K562 (cell line): ENCODE measurements around the gene CHST15. TPM values are rescaled to one million over a fixed set of nuclear protein-coding genes. Genes with fewer than 3 reads are reported as not detected.

ENCODE experiments used
- ATAC-seq: fragments of 200-7000 bp; cut with Tn5 transposase; 3 replicates; pipeline ENCODE4 v1.9.1; 2020; ENCODE audit warnings: moderate library complexity
- BruUV-seq: library from RNA; stranded (reverse); fragments of 400-500 nt; replicated peaks from 2 replicates; lab custom pipeline; 2021; lab: Mats Ljungman, UMichigan
- CTCF ChIA-PET: fragments of 300-600 bp; formaldehyde crosslinking; extraction: SDS; loops from one replicate; lab custom pipeline; 2021; ENCODE audit warnings: low intra/inter-chr PET ratio; lab: Yijun Ruan, JAX
- POLR2A ChIA-PET: fragments of 300-600, 350-650 bp; sonication (Branson Sonifier 250); formaldehyde crosslinking; extraction: SDS; loops from one replicate; lab custom pipeline; 2021; ENCODE audit warnings: antibody characterized with exemption, inconsistent platforms; lab: Yijun Ruan, JAX
- DNase-seq, 4 experiments: peaks; one replicate each; pipeline versions ENCODE4 v3.0.0 to v3.0.0-alpha.2; 2011 to 2018; ENCODE audit warnings: low spot score in 3 of 4, mixed read lengths in 3 of 4; ENCODE audit errors: extremely low read depth in 1 of 4
- FAIRE-seq: peaks from 2 replicates; lab custom pipeline; 2011; peaks lifted over from hg19 to GRCh38; lab: Jason Lieb, UNC
- H2AFZ ChIP-seq: 2 replicates; pipeline ENCODE4 v1.6.0; 2011; ENCODE audit warnings: low read depth, low read length, control low read depth, inconsistent platforms
- H3K27ac ChIP-seq: fragments of 200-600 bp; 3 replicates; pipeline ENCODE4 v1.8.0; 2011; ENCODE audit warnings: low read depth, mild to moderate bottlenecking, control low read depth, inconsistent platforms, low read length, moderate library complexity, mixed read lengths; ENCODE audit errors: extremely low read depth
- H3K27me3 ChIP-seq, 2 experiments: fragments of 300-600 bp in 1 of 2; 2 replicates in 1 of 2; 3 replicates in 1 of 2; pipeline versions ENCODE4 v1.6.0 to v1.8.0; 2011; ENCODE audit warnings: inconsistent platforms in 2 of 2, low read length in 2 of 2, mild to moderate bottlenecking in 1 of 2, mixed read lengths in 1 of 2, moderate library complexity in 1 of 2; ENCODE audit not compliant: control insufficient read depth in 2 of 2, insufficient read depth in 2 of 2
- H3K36me3 ChIP-seq: fragments of 300-600 bp; 3 replicates; pipeline ENCODE4 v1.8.0; 2011; ENCODE audit warnings: mild to moderate bottlenecking, low read length, inconsistent platforms; ENCODE audit not compliant: control insufficient read depth, insufficient read depth
- H3K4me1 ChIP-seq, 2 experiments: fragments of 200-600 bp in 1 of 2; replicated peaks in 1 of 2; 2 replicates in 1 of 2; 3 replicates in 1 of 2; pipeline versions ENCODE4 v1.5.1 to v1.8.0; 2011; ENCODE audit warnings: inconsistent platforms in 2 of 2, low read length in 2 of 2, mild to moderate bottlenecking in 1 of 2, mixed read lengths in 1 of 2, moderate library complexity in 1 of 2; ENCODE audit not compliant: control insufficient read depth in 2 of 2, insufficient read depth in 2 of 2
- H3K4me2 ChIP-seq: 2 replicates; pipeline ENCODE4 v1.6.1; 2011; ENCODE audit warnings: low read length, control low read depth, inconsistent platforms, mixed read lengths; ENCODE audit not compliant: insufficient read depth
- H3K4me3 ChIP-seq: fragments of 200-600 bp; sonication (generic), shearing (Covaris generic); 2 replicates; pipeline ENCODE4 v1.5.1; 2016; ENCODE audit warnings: control low read depth, inconsistent platforms
- H3K79me2 ChIP-seq: fragments of 200-600 bp; 3 replicates; pipeline ENCODE4 v1.8.0; 2011; ENCODE audit warnings: low read length, inconsistent platforms; ENCODE audit not compliant: control insufficient read depth, insufficient read depth
- H3K9ac ChIP-seq, 2 experiments: 2 replicates each; pipeline versions ENCODE4 v1.6.0 to v1.6.1; 2011; ENCODE audit warnings: low read depth in 2 of 2, low read length in 2 of 2, control low read depth in 1 of 2, inconsistent platforms in 1 of 2, mild to moderate bottlenecking in 1 of 2, mixed read lengths in 1 of 2; ENCODE audit not compliant: insufficient read depth in 1 of 2
- H3K9me1 ChIP-seq: one replicate; pipeline ENCODE4 v1.6.0; 2011; ENCODE audit warnings: inconsistent platforms, mild to moderate bottlenecking, low read length, moderate library complexity; ENCODE audit not compliant: control insufficient read depth, insufficient read depth
- H3K9me3 ChIP-seq: replicated peaks from 2 replicates; pipeline ENCODE4 v1.5.1; 2011; ENCODE audit warnings: low read depth, low read length, inconsistent platforms; ENCODE audit not compliant: control insufficient read depth, insufficient read depth
- H4K20me1 ChIP-seq: replicated peaks from 2 replicates; pipeline ENCODE4 v1.6.1; 2011; ENCODE audit warnings: low read length, inconsistent platforms, mixed read lengths; ENCODE audit not compliant: control insufficient read depth, insufficient read depth
- CBFA2T2 ChIP-seq: fragments of 450-650 bp; conservative IDR thresholded peaks from 2 replicates; pipeline ENCODE4 v1.6.1; 2017; ENCODE audit warnings: mild to moderate bottlenecking
- ETV6 ChIP-seq, 3 experiments: fragments of 150-350 bp in 1 of 3; sonication (generic) in 1 of 3; formaldehyde crosslinking in 1 of 3; IDR thresholded peaks; 2 replicates each; pipeline versions ENCODE4 v1.6.1 to v1.8.0; 2014 to 2022; ENCODE audit warnings: borderline replicate concordance in 2 of 3, low read depth in 2 of 3, antibody characterized with exemption in 1 of 3, low read length in 1 of 3, mild to moderate bottlenecking in 1 of 3, missing genetic modification reagents in 1 of 3
- HIVEP1 ChIP-seq: fragments of 250-450 bp; sonication (Bioruptor Pico); IDR thresholded peaks from 2 replicates; pipeline ENCODE4 v1.4.0; 2020; ENCODE audit warnings: mild to moderate bottlenecking
- JUN ChIP-seq, 2 experiments: sonication (generic) in 1 of 2; formaldehyde crosslinking in 1 of 2; IDR thresholded peaks; 2 replicates each; pipeline versions ENCODE4 v1.6.1 to v1.8.0; 2012 to 2022; ENCODE audit warnings: borderline replicate concordance in 2 of 2, mild to moderate bottlenecking in 2 of 2, improper control_type of control experiment in 1 of 2, low read depth in 1 of 2, low read length in 1 of 2, missing genetic modification reagents in 1 of 2
- MYBL2 ChIP-seq, 2 experiments: fragments of 450-650 bp in 1 of 2; sonication (generic) in 1 of 2; formaldehyde crosslinking in 1 of 2; IDR thresholded peaks; 2 replicates each; pipeline versions ENCODE4 v1.6.1 to v1.8.1; 2017 to 2022; ENCODE audit warnings: borderline replicate concordance in 1 of 2, inconsistent platforms in 1 of 2, low read depth in 1 of 2, mild to moderate bottlenecking in 1 of 2, missing genetic modification reagents in 1 of 2, moderate library complexity in 1 of 2
- NR4A1 ChIP-seq, 2 experiments: fragments of 250-450 bp in 1 of 2; fragments of 450-650 bp in 1 of 2; sonication (Bioruptor Pico) in 1 of 2; IDR thresholded peaks; 2 replicates each; pipeline versions ENCODE4 v1.4.0 to v1.6.1; 2016 to 2020; ENCODE audit warnings: mild to moderate bottlenecking in 2 of 2, missing compliant biosample characterization in 1 of 2, missing genetic modification characterization in 1 of 2, moderate library complexity in 1 of 2
- RAD51 ChIP-seq: fragments of 450-650 bp; IDR thresholded peaks from 2 replicates; pipeline ENCODE4 v1.7.1; 2016; ENCODE audit warnings: low read depth, mild to moderate bottlenecking, borderline replicate concordance
- U2AF2 ChIP-seq: fragments of 200-400 bp; formaldehyde crosslinking; optimal IDR thresholded peaks from 2 replicates; pipeline ENCODE3; 2017; ENCODE audit warnings: low read depth, mild to moderate bottlenecking, low read length
- ZBTB8A ChIP-seq: fragments of 450-650 bp; IDR thresholded peaks from 2 replicates; pipeline ENCODE4 v1.6.1; 2018; ENCODE audit warnings: mild to moderate bottlenecking, moderate library complexity; ENCODE audit not compliant: partially characterized antibody
- ZNF445 ChIP-seq: fragments of 250-450 bp; sonication (Bioruptor Pico); IDR thresholded peaks from 2 replicates; pipeline ENCODE4 v1.4.0; 2020; ENCODE audit warnings: low read depth, mild to moderate bottlenecking, moderate library complexity
- WGBS: fragments of 100-300 bp; shearing (Covaris generic); methylation state at CpG from one replicate; pipeline ENCODE4 v1.1.6; 2016; ENCODE audit warnings: low coverage, mixed read lengths; ENCODE audit not compliant: insufficient coverage; ENCODE audit errors: missing lambda C conversion rate; 5-methylcytosine and 5-hydroxymethylcytosine counted together
- in situ Hi-C: fragments of 300-500 bp; cut with MboI; formaldehyde crosslinking; loops from 4 replicates; pipeline ENCODE4 v1.15.0; 2018; ENCODE audit warnings: inconsistent platforms, mixed read lengths
- intact Hi-C: fragments of 100-400 bp; cut with micrococcal nuclease; formaldehyde crosslinking; loops from 2 replicates; pipeline ENCODE4 v1.14.2; 2022
- polyA plus RNA-seq, 8 experiments: library from polyadenylated mRNA; depleted of rRNA in 4 of 8; stranded (reverse) in 5 of 8; unstranded in 3 of 8; fragments of >200 nt; fragmentation: Nextera tagmentation in 2 of 8; fragmentation: Illumina TruSeq in 1 of 8; extraction: Ambion mirVana in 2 of 8; extraction: Trizol in 1 of 8; gene quantifications; 2 replicates each; pipeline versions ENCODE4 v1.2.1 to v1.2.3, GENCODE V29; 2011 to 2014; ENCODE audit warnings: inconsistent platforms in 1 of 8, missing spikeins in 1 of 8
- total RNA-seq, 7 experiments: library from RNA; depleted of rRNA in 6 of 7; stranded (reverse); fragments of >200 nt in 6 of 7; fragmentation: Illumina TruSeq in 2 of 7; extraction: Trizol in 2 of 7; gene quantifications; 2 replicates each; pipeline versions ENCODE4 v1.2.1 to v1.2.3, GENCODE V29; 2011 to 2021; ENCODE audit warnings: low replicate concordance in 1 of 7
- TF ChIP-seq, protein P1 (sequence below): sonication (generic); formaldehyde crosslinking; IDR thresholded peaks from 2 replicates; pipeline ENCODE4 v1.8.0; 2022; ENCODE audit warnings: missing genetic modification reagents, mild to moderate bottlenecking, moderate library complexity, borderline replicate concordance
- TF ChIP-seq, protein P2 (sequence below): sonication (generic); formaldehyde crosslinking; IDR thresholded peaks from 2 replicates; pipeline ENCODE4 v1.9.0; 2022; ENCODE audit warnings: mild to moderate bottlenecking, missing genetic modification reagents
- TF ChIP-seq, protein P3 (sequence below): fragments of 450-650 bp; IDR thresholded peaks from one replicate; pipeline ENCODE4 v1.6.1; 2018; ENCODE audit warnings: mild to moderate bottlenecking, moderate library complexity; ENCODE audit not compliant: partially characterized antibody
- TF ChIP-seq, protein P4 (sequence below): sonication (generic); formaldehyde crosslinking; IDR thresholded peaks from 2 replicates; pipeline ENCODE4 v1.5.0; 2020; ENCODE audit warnings: missing genetic modification reagents

The CHST15 gene
- total and polyA plus RNA-seq, 9 of the 15 experiments (the other 6 are each of a cell fraction or from before 2014, with no cell fraction given) = 0.04 to 0.16 (median 0.08) TPM

DNA sequence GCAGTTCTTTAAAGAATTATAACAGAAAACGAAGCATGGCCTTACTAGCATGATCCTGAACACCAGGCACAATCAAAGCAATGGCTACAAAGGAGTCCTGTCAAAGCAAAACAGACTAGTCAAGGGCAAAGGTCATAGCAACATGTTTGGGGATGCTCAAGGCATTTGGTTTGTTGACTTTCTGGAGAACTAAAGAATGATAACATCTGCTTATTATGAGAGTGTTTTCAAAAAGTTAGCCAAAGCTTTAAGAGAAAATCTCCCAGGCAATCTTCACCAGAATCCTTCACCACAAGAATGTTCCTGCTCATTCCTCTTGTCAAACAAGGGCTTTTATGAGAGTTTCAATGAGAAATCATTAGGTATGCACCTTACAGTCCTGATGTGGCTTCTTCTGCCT lies 106.7 kb downstream of the CHST15 start (continued):
- TF ChIP-seq, protein P1, sequence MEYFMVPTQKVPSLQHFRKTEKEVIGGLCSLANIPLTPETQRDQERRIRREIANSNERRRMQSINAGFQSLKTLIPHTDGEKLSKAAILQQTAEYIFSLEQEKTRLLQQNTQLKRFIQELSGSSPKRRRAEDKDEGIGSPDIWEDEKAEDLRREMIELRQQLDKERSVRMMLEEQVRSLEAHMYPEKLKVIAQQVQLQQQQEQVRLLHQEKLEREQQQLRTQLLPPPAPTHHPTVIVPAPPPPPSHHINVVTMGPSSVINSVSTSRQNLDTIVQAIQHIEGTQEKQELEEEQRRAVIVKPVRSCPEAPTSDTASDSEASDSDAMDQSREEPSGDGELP (CRISPR knock-in tag) = no peak
- no peak for TF ChIP-seq MYBL2 (IDR thresholded peaks at IDR 0.05; ENCODE audit: low read depth)
- no peak for TF ChIP-seq MYBL2 (CRISPR knock-in tag; IDR thresholded peaks at IDR 0.05; ENCODE audit: borderline replicate concordance)
- TF ChIP-seq ZBTB8A = no peak
- no peak for TF ChIP-seq NR4A1 (CRISPR knock-in tag; IDR thresholded peaks at IDR 0.05)
- no peak for TF ChIP-seq NR4A1 (tag; IDR thresholded peaks at IDR 0.05)

DNA sequence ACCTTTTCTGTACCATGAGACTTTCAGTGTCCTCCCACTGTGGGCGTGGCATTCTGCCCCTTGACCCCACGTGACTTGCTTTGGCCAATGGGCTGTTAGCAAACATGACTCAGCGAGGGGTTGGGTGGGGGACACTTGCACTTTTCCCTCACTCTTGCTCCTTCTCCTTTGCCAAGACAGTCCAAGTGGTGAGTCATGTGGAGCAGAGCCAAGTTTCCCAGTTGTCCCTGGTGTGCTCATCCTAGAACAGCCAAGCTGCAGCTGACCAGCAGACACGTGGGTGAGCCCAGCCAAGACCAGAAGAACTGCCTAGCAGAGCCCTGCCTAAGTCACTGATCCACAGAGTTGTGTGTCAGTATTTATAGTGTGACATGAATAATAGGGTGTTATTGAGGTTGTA lies 119.0 kb downstream of the CHST15 start:
- DNase-seq (peak; percentile 54 to 92 (median 88)), FAIRE-seq (no peak), ATAC-seq (peak; percentile 87)
- Histone ChIP-seq H3K9ac (no peak overlapping the region), H3K79me2 (no peaks in the 10 kb centered on the region), H4K20me1 (no peaks in the 10 kb centered on the region), H2AFZ (no peak overlapping the region), H3K9me1 (no peaks in the 10 kb centered on the region), H3K4me2 (peak overlapping the region; percentile 41; the same call in 1 of the 2 replicates), H3K4me1 (no peaks in the 10 kb centered on the region; a peak in 1 of 5 replicates), H3K27ac (no peak overlapping the region), H3K27me3 (no peaks in the 10 kb centered on the region), H3K9me3 (no peaks in the 10 kb centered on the region), H3K4me3 (no peak overlapping the region), H3K36me3 (no peaks in the 10 kb centered on the region)
- POLR2A ChIA-PET = no interaction called here
- intact Hi-C loops (no loop called here), in situ Hi-C loops (loop anchor here (25.0 kb wide), 1 partner anchor 937 kb away; no protein-coding TSS in a partner anchor)
- WGBS = 0% methylated on average over 4 of the region's 4 CpGs
- CTCF ChIA-PET = no interaction called here
- BruUV-seq = no TSS peak
- TF ChIP-seq ETV6 (IDR thresholded peaks at IDR 0.05; ENCODE audit: borderline replicate concordance in 1 of 2, low read depth in 2 of 2, low read length in 1 of 2) (no peak), ETV6 (CRISPR knock-in tag; IDR thresholded peaks at IDR 0.05; ENCODE audit: borderline replicate concordance) (no peak), RAD51 (peak; percentile 86), CBFA2T2 (peak; percentile 43), JUN (IDR thresholded peaks at IDR 0.05; ENCODE audit: borderline replicate concordance, low read depth, low read length) (0 out of 2 replicates have a peak, but pooled peaks have one; percentile 32), JUN (CRISPR knock-in tag; IDR thresholded peaks at IDR 0.05; ENCODE audit: borderline replicate concordance) (no peak), HIVEP1 (CRISPR knock-in tag) (no peak), ZNF445 (no peak), U2AF2 (no peak)
- TF ChIP-seq, protein P2, sequence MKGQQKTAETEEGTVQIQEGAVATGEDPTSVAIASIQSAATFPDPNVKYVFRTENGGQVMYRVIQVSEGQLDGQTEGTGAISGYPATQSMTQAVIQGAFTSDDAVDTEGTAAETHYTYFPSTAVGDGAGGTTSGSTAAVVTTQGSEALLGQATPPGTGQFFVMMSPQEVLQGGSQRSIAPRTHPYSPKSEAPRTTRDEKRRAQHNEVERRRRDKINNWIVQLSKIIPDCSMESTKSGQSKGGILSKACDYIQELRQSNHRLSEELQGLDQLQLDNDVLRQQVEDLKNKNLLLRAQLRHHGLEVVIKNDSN = peak; percentile 78
- TF ChIP-seq, protein P3, sequence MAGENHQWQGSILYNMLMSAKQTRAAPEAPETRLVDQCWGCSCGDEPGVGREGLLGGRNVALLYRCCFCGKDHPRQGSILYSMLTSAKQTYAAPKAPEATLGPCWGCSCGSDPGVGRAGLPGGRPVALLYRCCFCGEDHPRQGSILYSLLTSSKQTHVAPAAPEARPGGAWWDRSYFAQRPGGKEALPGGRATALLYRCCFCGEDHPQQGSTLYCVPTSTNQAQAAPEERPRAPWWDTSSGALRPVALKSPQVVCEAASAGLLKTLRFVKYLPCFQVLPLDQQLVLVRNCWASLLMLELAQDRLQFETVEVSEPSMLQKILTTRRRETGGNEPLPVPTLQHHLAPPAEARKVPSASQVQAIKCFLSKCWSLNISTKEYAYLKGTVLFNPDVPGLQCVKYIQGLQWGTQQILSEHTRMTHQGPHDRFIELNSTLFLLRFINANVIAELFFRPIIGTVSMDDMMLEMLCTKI = no peak
- TF ChIP-seq, protein P4, sequence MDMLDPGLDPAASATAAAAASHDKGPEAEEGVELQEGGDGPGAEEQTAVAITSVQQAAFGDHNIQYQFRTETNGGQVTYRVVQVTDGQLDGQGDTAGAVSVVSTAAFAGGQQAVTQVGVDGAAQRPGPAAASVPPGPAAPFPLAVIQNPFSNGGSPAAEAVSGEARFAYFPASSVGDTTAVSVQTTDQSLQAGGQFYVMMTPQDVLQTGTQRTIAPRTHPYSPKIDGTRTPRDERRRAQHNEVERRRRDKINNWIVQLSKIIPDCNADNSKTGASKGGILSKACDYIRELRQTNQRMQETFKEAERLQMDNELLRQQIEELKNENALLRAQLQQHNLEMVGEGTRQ (CRISPR knock-in tag) = peak; percentile 93
